ENCODE measurements around the gene A2M.

GRCh38 chr12:9127484-9127883 is 11.8 kb upstream of the A2M start:
- no peak for TF ChIP-seq CTCF (IDR thresholded peaks at IDR 0.05; ENCODE audit: extremely low read depth in 1 of 2, insufficient read depth in 1 of 2, low read depth in 1 of 2, low read length in 2 of 2)
- no peak for TF ChIP-seq JUN (IDR thresholded peaks at IDR 0.05; ENCODE audit: borderline replicate concordance, insufficient read depth, insufficient read length, low read depth)
- TF ChIP-seq EZH2 (IDR thresholded peaks at IDR 0.05; ENCODE audit: borderline replicate concordance, low read depth, low read length, severe bottlenecking), result no peak
- no peak for TF ChIP-seq MAX (IDR thresholded peaks at IDR 0.05; ENCODE audit: insufficient read depth, insufficient read length)
- TF ChIP-seq POLR2AphosphoS5 (IDR thresholded peaks at IDR 0.05; ENCODE audit: insufficient read depth, low read depth, low read length), result no peak
- no peak for TF ChIP-seq POLR2A (IDR thresholded peaks at IDR 0.05; ENCODE audit: low read depth, low read length)
- TF ChIP-seq GATA2 (IDR thresholded peaks at IDR 0.05; ENCODE audit: insufficient read depth, insufficient read length, low read depth, low read length), result no peak
- no peak for TF ChIP-seq FOS (IDR thresholded peaks at IDR 0.05; ENCODE audit: borderline replicate concordance, insufficient read depth, low read length)
- TF ChIP-seq MYC (IDR thresholded peaks at IDR 0.05; ENCODE audit: low read depth, low read length), result no peak
